Astrocyte (in vitro differentiated cells and primary cell): ENCODE data around the gene FBLN5.

Experiments used
- EZH2 ChIP-seq: IDR thresholded peaks from 2 replicates; pipeline ENCODE4 v1.6.1; 2012; ENCODE audit warnings: mild to moderate bottlenecking, low read length, inconsistent platforms; ENCODE audit not compliant: insufficient read depth
- TF ChIP-seq, protein P1 (sequence below): IDR thresholded peaks from 2 replicates; pipeline ENCODE4 v1.5.1; 2011; ENCODE audit warnings: low read depth, mild to moderate bottlenecking, inconsistent platforms, low read length, moderate library complexity; ENCODE audit not compliant: insufficient read depth

DNA sequence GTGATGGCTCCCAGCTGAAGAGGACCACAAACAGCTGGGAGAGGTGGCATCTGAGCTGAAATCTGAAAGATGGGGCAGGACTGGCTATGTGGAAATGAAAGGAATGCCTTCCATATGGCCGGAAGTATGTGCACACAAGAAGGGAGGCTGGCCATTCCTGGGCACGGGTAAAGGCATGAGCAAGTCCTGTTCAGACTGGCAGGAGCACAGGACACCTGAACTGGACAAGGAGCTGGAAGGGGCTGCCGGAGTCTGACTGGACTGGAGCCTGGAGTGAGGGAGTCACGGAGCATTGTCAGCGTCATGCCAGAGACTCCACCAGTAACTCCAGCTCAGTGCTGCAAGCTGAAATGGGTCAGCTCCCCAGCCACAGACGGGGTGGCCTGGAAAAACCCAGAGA, 68.3 kb downstream of the FBLN5 start:
- TF ChIP-seq, protein P1, sequence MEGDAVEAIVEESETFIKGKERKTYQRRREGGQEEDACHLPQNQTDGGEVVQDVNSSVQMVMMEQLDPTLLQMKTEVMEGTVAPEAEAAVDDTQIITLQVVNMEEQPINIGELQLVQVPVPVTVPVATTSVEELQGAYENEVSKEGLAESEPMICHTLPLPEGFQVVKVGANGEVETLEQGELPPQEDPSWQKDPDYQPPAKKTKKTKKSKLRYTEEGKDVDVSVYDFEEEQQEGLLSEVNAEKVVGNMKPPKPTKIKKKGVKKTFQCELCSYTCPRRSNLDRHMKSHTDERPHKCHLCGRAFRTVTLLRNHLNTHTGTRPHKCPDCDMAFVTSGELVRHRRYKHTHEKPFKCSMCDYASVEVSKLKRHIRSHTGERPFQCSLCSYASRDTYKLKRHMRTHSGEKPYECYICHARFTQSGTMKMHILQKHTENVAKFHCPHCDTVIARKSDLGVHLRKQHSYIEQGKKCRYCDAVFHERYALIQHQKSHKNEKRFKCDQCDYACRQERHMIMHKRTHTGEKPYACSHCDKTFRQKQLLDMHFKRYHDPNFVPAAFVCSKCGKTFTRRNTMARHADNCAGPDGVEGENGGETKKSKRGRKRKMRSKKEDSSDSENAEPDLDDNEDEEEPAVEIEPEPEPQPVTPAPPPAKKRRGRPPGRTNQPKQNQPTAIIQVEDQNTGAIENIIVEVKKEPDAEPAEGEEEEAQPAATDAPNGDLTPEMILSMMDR = no peak
- no peak for TF ChIP-seq EZH2
